HCT116 (cell line): Measurements from ENCODE around the gene MTHFD1L. TPM values are rescaled to one million over a fixed set of nuclear protein-coding genes. Genes with fewer than 3 reads are reported as not detected.

Experiments
- ATAC-seq: fragments of 200-7000 bp; cut with Tn5 transposase; 2 replicates; pipeline ENCODE4 v1.9.1; 2020; ENCODE audit warnings: mild to moderate bottlenecking, moderate library complexity
- BruUV-seq: library from RNA; stranded (reverse); fragments of 400-500 nt; replicated peaks from 2 replicates; lab custom pipeline; 2021; lab: Mats Ljungman, UMichigan
- CTCF ChIA-PET: fragments of 300-600 bp; sonication (Branson Sonifier 250); formaldehyde crosslinking; loops from one replicate; lab custom pipeline; 2021; ENCODE audit warnings: antibody characterized with exemption; lab: Charles Lee
- POLR2A ChIA-PET: fragments of 300-600, 350-600 bp; sonication (Branson Sonifier 250); formaldehyde crosslinking; loops from one replicate; lab custom pipeline; 2021; ENCODE audit warnings: antibody characterized with exemption; lab: Charles Lee
- RAD21 ChIA-PET, 2 experiments: fragments of 300-600 bp; sonication (Branson Sonifier 250); formaldehyde crosslinking; loops; one replicate each; lab custom pipeline; 2023; ENCODE audit warnings: low total read pairs in 2 of 2; ENCODE audit not compliant: uncharacterized antibody in 2 of 2, unreplicated experiment in 2 of 2, low non-redundant PET in 1 of 2; lab: Charles Lee
- DNase-seq: peaks from one replicate; pipeline ENCODE4 v3.0.0-alpha.2; 2010; ENCODE audit warnings: low read depth, low spot score
- H2AFZ ChIP-seq: fragments of 200-600 bp; shearing (Covaris generic), sonication (generic); 2 replicates; pipeline ENCODE4 v1.6.1; 2017; ENCODE audit warnings: low read depth, mixed run types, mixed read lengths, antibody characterized with exemption, low read length; ENCODE audit not compliant: poor library complexity, severe bottlenecking
- H3K27ac ChIP-seq: 2 replicates; pipeline ENCODE4 v1.5.1; 2012; ENCODE audit warnings: low read depth, low read length
- H3K27me3 ChIP-seq: fragments of 200-600 bp; sonication (generic); 2 replicates; pipeline ENCODE4 v1.6.1; 2016; ENCODE audit warnings: mixed run types, low read length, mixed read lengths; ENCODE audit not compliant: insufficient read depth
- H3K36me3 ChIP-seq, 2 experiments: fragments of 200-500 bp in 1 of 2; fragments of 200-600 bp in 1 of 2; sonication (Bioruptor generic) in 1 of 2; sonication (generic) in 1 of 2; 2 replicates each; pipeline versions ENCODE4 v1.5.1 to v1.6.1; 2014 to 2016; ENCODE audit warnings: low read length in 2 of 2, inconsistent platforms in 1 of 2, mixed read lengths in 1 of 2, mixed run types in 1 of 2; ENCODE audit not compliant: insufficient read depth in 2 of 2, control insufficient read depth in 1 of 2
- H3K4me1 ChIP-seq, 2 experiments: fragments of 200-600 bp in 1 of 2; sonication (generic) in 1 of 2; 2 replicates each; pipeline versions ENCODE4 v1.5.1 to v1.6.1; 2012 to 2017; ENCODE audit warnings: low read length in 2 of 2, inconsistent platforms in 1 of 2, mild to moderate bottlenecking in 1 of 2, mixed read lengths in 1 of 2, mixed run types in 1 of 2, moderate library complexity in 1 of 2; ENCODE audit not compliant: insufficient read depth in 2 of 2, control insufficient read depth in 1 of 2
- H3K4me2 ChIP-seq: fragments of 200-600 bp; sonication (generic); 2 replicates; pipeline ENCODE4 v1.6.1; 2017; ENCODE audit warnings: mixed run types, low read length, mixed read lengths
- H3K4me3 ChIP-seq, 2 experiments: fragments of 200-600 bp in 1 of 2; sonication (generic) in 1 of 2; replicated peaks in 1 of 2; 2 replicates each; pipeline ENCODE4 v1.5.1; 2011 to 2016; ENCODE audit warnings: low read length in 2 of 2, control low read depth in 1 of 2, low read depth in 1 of 2, mild to moderate bottlenecking in 1 of 2, mixed read lengths in 1 of 2, mixed run types in 1 of 2
- H3K79me2 ChIP-seq: fragments of 200-600 bp; sonication (generic); 2 replicates; pipeline ENCODE4 v1.6.1; 2017; ENCODE audit warnings: mild to moderate bottlenecking, mixed run types, low read length, moderate library complexity, mixed read lengths; ENCODE audit not compliant: insufficient read depth
- H3K9ac ChIP-seq: fragments of 200-600 bp; sonication (generic); 2 replicates; pipeline ENCODE4 v1.6.1; 2016; ENCODE audit warnings: low read length, mixed read lengths
- H3K9me2 ChIP-seq: fragments of 200-600 bp; sonication (generic), shearing (Covaris generic); 2 replicates; pipeline ENCODE4 v1.6.1; 2017; ENCODE audit warnings: mixed run types, mild to moderate bottlenecking, moderate library complexity; ENCODE audit not compliant: insufficient read depth
- H3K9me3 ChIP-seq, 2 experiments: fragments of 200-500 bp in 1 of 2; fragments of 200-600 bp in 1 of 2; sonication (Bioruptor generic) in 1 of 2; sonication (generic) in 1 of 2; 2 replicates each; pipeline ENCODE4 v1.6.1; 2014 to 2017; ENCODE audit warnings: low read length in 2 of 2, mixed read lengths in 2 of 2, inconsistent platforms in 1 of 2, low read depth in 1 of 2, mild to moderate bottlenecking in 1 of 2, mixed run types in 1 of 2, moderate library complexity in 1 of 2; ENCODE audit not compliant: control insufficient read depth in 1 of 2, insufficient read depth in 1 of 2
- H4K20me1 ChIP-seq: fragments of 200-600 bp; sonication (generic), shearing (Covaris generic); 2 replicates; pipeline ENCODE4 v1.6.1; 2017; ENCODE audit warnings: mixed run types, mild to moderate bottlenecking, moderate library complexity; ENCODE audit not compliant: insufficient read depth
- CBX3 ChIP-seq: IDR thresholded peaks from 2 replicates; pipeline ENCODE4 v1.6.1; 2012; ENCODE audit warnings: low read depth
- FOSL1 ChIP-seq: IDR thresholded peaks from 2 replicates; pipeline ENCODE4 v1.6.1; 2012; ENCODE audit warnings: low read depth
- POLR2A ChIP-seq: IDR thresholded peaks from 2 replicates; pipeline ENCODE4 v1.7.0; 2011; ENCODE audit warnings: borderline replicate concordance; ENCODE audit not compliant: insufficient read depth, insufficient read length; ENCODE audit errors: extremely low read depth
- SIN3A ChIP-seq: IDR thresholded peaks from 2 replicates; pipeline ENCODE4 v1.6.1; 2012; ENCODE audit warnings: low read depth
- TCF7L2 ChIP-seq: IDR thresholded peaks from 2 replicates; pipeline ENCODE4 v1.7.0; 2011; ENCODE audit warnings: borderline replicate concordance, inconsistent platforms; ENCODE audit not compliant: insufficient read depth, insufficient read length; ENCODE audit errors: extremely low read depth
- intact Hi-C: fragments of 100-400 bp; cut with micrococcal nuclease; formaldehyde crosslinking; loops from 2 replicates; pipeline ENCODE4 v1.10.0; 2022
- total RNA-seq: library from RNA; stranded (reverse); gene quantifications from one replicate; pipeline ENCODE4 v1.2.1, GENCODE V29; 2021; ENCODE audit not compliant: unreplicated experiment

MTHFD1L gene
- total RNA-seq, 1 experiment from 2014 or later, result 127 TPM

DNA sequence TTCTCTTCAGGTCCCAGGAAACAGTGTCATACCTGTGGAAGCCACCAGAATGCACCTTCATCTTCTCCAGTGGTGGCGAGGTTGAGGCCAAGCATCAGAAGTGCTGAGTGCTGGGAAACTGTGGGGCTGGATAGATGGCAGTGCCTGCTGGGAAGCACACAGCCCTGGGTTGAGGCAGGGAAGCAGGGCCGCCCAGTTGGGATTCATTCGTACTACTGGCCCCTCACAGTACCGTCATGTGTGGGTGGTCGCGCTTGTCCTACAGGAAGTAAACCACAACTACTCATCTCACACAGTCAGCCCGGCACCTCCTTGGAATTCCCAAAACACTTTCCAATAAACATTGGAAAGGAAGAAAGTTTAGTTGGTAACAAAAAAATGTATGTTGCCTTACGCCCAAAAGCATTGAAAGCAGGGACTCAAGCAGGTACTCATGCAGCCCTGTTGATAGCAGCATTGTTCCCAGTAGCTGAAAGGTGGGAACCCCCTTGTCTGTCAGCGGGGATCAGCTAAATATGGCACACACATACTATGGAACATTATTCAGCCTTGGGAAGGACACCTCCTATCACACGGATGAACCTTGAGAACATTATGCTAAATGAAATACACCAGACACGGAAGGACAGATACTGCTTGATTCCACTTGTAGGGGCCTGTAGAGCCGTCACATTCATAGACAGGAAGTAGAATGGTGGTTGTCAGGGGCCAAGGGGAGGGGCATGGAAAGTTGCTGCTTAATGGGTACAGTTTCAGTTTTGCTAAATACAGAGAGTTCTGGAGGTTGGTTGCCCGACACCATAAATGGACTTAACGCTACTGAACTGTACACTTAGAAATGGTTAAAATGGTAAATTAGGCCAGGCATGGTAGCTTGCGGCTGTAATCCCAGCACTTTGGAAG is 162.7 kb downstream of the MTHFD1L start:
- intact Hi-C loops, result no loop called here
- Histone ChIP-seq H3K9me3 (peaks cover 0 to 4% of the 10 kb centered on the region in 2 experiments; a peak in 1 of 4 replicates), H4K20me1 (no peaks in the 10 kb centered on the region), H2AFZ (no peak overlapping the region), H3K36me3 (peaks cover 0 to 41% of the 10 kb centered on the region in 2 experiments; a peak in 1 of 4 replicates), H3K4me2 (no peak overlapping the region), H3K4me1 (peaks cover 15 to 70% of the 10 kb centered on the region in 2 experiments; a peak in 3 of 4 replicates), H3K9ac (no peak overlapping the region), H3K79me2 (peaks cover 7% of the 10 kb centered on the region; the same call in 1 of the 2 replicates), H3K9me2 (no peaks in the 10 kb centered on the region), H3K27ac (peak overlapping the region; percentile 4; the same call in 1 of the 2 replicates), H3K4me3 (no peak overlapping the region), H3K27me3 (no peaks in the 10 kb centered on the region)
- BruUV-seq, result no TSS peak
- ChIA-PET CTCF (interaction anchor here (1.4 to 2.8 kb wide), 2 partner anchors 14 to 296 kb away, joined by 6 to 9 read pairs; no protein-coding TSS in a partner anchor), POLR2A (interaction anchor here (1.0 kb wide), 2 partner anchors 11 to 297 kb away, joined by 3 to 4 read pairs; no protein-coding TSS in a partner anchor), RAD21 (no interaction called here)
- DNase-seq (no peak), ATAC-seq (no peak)
- TF ChIP-seq POLR2A (no peak), TCF7L2 (no peak)

DNA sequence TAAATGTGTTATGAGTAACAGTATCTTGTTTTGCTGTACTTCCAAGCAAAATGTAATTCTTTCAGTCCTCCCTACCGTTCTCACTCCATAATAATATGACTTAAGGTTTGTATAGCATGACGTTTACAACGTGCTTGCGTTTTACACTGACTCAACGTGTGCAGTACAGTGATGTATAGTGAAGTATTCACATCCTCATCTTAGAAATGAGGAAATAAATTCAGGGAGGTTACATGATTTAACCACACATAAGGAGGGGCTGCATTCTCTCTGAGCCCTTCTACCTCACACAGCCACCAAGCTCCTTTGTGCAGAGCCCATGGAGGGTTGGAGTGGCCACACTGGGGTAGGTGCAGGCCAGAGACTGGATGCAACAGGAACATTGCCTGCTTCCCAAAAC is 164.5 kb downstream of the MTHFD1L start:
- TF ChIP-seq FOSL1 (no peak), SIN3A (0 out of 2 replicates have a peak, but pooled peaks have one; percentile 9), CBX3 (peak; percentile 16; the same call in 1 of the 2 replicates)
- H3K4me1 ChIP-seq, result peaks cover 22 to 81% of the 10 kb centered on the region in 2 experiments; a peak in 3 of 4 replicates
- H3K9me3 ChIP-seq, result peaks cover 0 to 4% of the 10 kb centered on the region in 2 experiments; a peak in 1 of 4 replicates
- H3K36me3 ChIP-seq, result peaks cover 0 to 44% of the 10 kb centered on the region in 2 experiments; a peak in 1 of 4 replicates
- POLR2A ChIA-PET, result interaction anchor here (1.7 kb wide), 1 partner anchor 295 kb away, joined by 7 read pairs; no protein-coding TSS in a partner anchor
- H3K9me2 ChIP-seq, result no peaks in the 10 kb centered on the region
- DNase-seq (no peak), ATAC-seq (peak; percentile 18; the same call in 1 of the 2 replicates)
- no peak overlapping the region for H2AFZ ChIP-seq
- RAD21 ChIA-PET, result interaction anchor here in 1 of 2 experiments (0.6 kb wide), 1 partner anchor 292 kb away, joined by 4 read pairs; no protein-coding TSS in a partner anchor
- peaks cover 14% of the 10 kb centered on the region; the same call in 1 of the 2 replicates for H3K79me2 ChIP-seq
- BruUV-seq, result no TSS peak
- CTCF ChIA-PET, result interaction anchor here (1.2 to 1.3 kb wide), 2 partner anchors 15 to 294 kb away, joined by 3 to 4 read pairs; no protein-coding TSS in a partner anchor
- no peaks in the 10 kb centered on the region for H3K27me3 ChIP-seq
- H3K9ac ChIP-seq, result 0 out of 2 replicates have a peak overlapping the region, but pooled peaks have one; percentile 9
- no peak overlapping the region for H3K4me3 ChIP-seq
- peak overlapping the region; percentile 13; the same call in 1 of the 2 replicates for H3K27ac ChIP-seq
- no peaks in the 10 kb centered on the region for H4K20me1 ChIP-seq
- intact Hi-C loops, result no loop called here
- H3K4me2 ChIP-seq, result no peak overlapping the region
